ENCODE data around the gene THBD. TPM values are rescaled to one million over a fixed set of nuclear protein-coding genes. Genes with fewer than 3 reads are reported as not detected.

The THBD gene
- total and polyA plus RNA-seq, 9 of the 15 experiments (the other 6 are each of a cell fraction or from before 2014, with no cell fraction given), result 0.07 to 0.49 (median 0.33) TPM

DNA sequence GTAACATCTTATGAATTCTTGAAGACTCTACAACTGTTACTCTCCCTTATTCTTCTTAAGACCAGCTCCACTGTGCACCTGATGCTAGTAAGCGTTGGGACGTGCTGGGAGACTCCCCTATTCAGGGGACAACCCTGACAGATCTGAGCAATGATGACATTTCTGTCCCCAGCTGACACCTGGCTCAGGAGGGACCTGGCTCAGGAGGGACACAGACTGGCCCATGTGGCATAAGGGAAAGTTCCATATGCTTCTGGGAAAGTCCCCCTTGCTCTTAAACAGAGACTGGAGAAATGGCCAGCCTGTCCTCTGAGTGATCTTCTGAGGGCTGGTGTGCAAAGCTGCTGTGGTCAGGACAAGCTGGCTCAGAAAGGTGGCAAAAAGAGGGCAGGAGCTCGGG is 46.6 kb upstream of the THBD start:
- Histone ChIP-seq H3K9me3 (replicated peaks; ENCODE audit: control insufficient read depth, insufficient read depth, low read depth, low read length) (no peaks in the 10 kb centered on the region), H2AFZ (ENCODE audit: low read depth, low read length) (no peak overlapping the region), H3K27ac (ENCODE audit: extremely low read depth, low read depth, low read length) (no peak overlapping the region), H3K4me1 (replicated peaks in 1 of 2; ENCODE audit: control insufficient read depth in 2 of 2, insufficient read depth in 2 of 2, low read length in 2 of 2) (peaks cover 17 to 21% of the 10 kb centered on the region in 2 experiments), H3K9me1 (ENCODE audit: control insufficient read depth, insufficient read depth, low read length) (no peaks in the 10 kb centered on the region), H3K4me2 (ENCODE audit: insufficient read depth, low read length) (no peak overlapping the region), H3K9ac (ENCODE audit: insufficient read depth in 1 of 2, low read depth in 2 of 2, low read length in 2 of 2) (no peak overlapping the region), H3K79me2 (ENCODE audit: control insufficient read depth, insufficient read depth, low read length) (no peaks in the 10 kb centered on the region), H4K20me1 (replicated peaks; ENCODE audit: control insufficient read depth, insufficient read depth, low read length) (no peaks in the 10 kb centered on the region), H3K36me3 (ENCODE audit: control insufficient read depth, insufficient read depth, low read length) (no peaks in the 10 kb centered on the region), H3K4me3 (no peak overlapping the region), H3K27me3 (ENCODE audit: control insufficient read depth in 2 of 2, insufficient read depth in 2 of 2, low read length in 2 of 2) (no peaks in the 10 kb centered on the region)
- ATAC-seq (no peak), FAIRE-seq (no peak), DNase-seq (ENCODE audit: extremely low read depth in 1 of 4, low spot score in 3 of 4) (no peak)
- POLR2A ChIA-PET, result interaction anchor here (0.9 to 2.1 kb wide), 3 partner anchors 11 to 37 kb away, joined by 5 to 8 read pairs (median 5); no protein-coding TSS in a partner anchor
- in situ Hi-C loops (cut with MboI), result no loop called here
- BruUV-seq (replicated peaks), result no TSS peak
- WGBS (ENCODE audit: insufficient coverage, low coverage, missing lambda C conversion rate), result 48% methylated on average over 3 of the region's 3 CpGs
- CTCF ChIA-PET (ENCODE audit: low intra/inter-chr PET ratio), result no interaction called here
- intact Hi-C loops (cut with micrococcal nuclease), result no loop called here
- TF ChIP-seq ZNF586 (CRISPR knock-in tag; conservative IDR thresholded peaks at IDR 0.05) (no peak), KLF16 (IDR thresholded peaks at IDR 0.05) (no peak), SP1 (CRISPR knock-in tag; IDR thresholded peaks at IDR 0.05) (no peak), COPS2 (conservative IDR thresholded peaks at IDR 0.05) (no peak), DNMT1 (IDR thresholded peaks at IDR 0.05) (no peak), NCOR1 (IDR thresholded peaks at IDR 0.05) (no peak), NR3C1 (CRISPR knock-in tag; IDR thresholded peaks at IDR 0.05) (no peak), MEIS2 (IDR thresholded peaks at IDR 0.05; ENCODE audit: partially characterized antibody) (no peak), MCM7 (IDR thresholded peaks at IDR 0.05) (no peak), SREBF2 (CRISPR knock-in tag; IDR thresholded peaks at IDR 0.05) (no peak), KLF13 (tag; IDR thresholded peaks at IDR 0.05; ENCODE audit: borderline replicate concordance, low read depth) (no peak)
- TF ChIP-seq, protein P1, sequence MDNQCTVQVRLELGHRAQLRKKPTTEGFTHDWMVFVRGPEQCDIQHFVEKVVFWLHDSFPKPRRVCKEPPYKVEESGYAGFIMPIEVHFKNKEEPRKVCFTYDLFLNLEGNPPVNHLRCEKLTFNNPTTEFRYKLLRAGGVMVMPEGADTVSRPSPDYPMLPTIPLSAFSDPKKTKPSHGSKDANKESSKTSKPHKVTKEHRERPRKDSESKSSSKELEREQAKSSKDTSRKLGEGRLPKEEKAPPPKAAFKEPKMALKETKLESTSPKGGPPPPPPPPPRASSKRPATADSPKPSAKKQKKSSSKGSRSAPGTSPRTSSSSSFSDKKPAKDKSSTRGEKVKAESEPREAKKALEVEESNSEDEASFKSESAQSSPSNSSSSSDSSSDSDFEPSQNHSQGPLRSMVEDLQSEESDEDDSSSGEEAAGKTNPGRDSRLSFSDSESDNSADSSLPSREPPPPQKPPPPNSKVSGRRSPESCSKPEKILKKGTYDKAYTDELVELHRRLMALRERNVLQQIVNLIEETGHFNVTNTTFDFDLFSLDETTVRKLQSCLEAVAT (IDR thresholded peaks at IDR 0.05), result no peak
- TF ChIP-seq, protein P2, sequence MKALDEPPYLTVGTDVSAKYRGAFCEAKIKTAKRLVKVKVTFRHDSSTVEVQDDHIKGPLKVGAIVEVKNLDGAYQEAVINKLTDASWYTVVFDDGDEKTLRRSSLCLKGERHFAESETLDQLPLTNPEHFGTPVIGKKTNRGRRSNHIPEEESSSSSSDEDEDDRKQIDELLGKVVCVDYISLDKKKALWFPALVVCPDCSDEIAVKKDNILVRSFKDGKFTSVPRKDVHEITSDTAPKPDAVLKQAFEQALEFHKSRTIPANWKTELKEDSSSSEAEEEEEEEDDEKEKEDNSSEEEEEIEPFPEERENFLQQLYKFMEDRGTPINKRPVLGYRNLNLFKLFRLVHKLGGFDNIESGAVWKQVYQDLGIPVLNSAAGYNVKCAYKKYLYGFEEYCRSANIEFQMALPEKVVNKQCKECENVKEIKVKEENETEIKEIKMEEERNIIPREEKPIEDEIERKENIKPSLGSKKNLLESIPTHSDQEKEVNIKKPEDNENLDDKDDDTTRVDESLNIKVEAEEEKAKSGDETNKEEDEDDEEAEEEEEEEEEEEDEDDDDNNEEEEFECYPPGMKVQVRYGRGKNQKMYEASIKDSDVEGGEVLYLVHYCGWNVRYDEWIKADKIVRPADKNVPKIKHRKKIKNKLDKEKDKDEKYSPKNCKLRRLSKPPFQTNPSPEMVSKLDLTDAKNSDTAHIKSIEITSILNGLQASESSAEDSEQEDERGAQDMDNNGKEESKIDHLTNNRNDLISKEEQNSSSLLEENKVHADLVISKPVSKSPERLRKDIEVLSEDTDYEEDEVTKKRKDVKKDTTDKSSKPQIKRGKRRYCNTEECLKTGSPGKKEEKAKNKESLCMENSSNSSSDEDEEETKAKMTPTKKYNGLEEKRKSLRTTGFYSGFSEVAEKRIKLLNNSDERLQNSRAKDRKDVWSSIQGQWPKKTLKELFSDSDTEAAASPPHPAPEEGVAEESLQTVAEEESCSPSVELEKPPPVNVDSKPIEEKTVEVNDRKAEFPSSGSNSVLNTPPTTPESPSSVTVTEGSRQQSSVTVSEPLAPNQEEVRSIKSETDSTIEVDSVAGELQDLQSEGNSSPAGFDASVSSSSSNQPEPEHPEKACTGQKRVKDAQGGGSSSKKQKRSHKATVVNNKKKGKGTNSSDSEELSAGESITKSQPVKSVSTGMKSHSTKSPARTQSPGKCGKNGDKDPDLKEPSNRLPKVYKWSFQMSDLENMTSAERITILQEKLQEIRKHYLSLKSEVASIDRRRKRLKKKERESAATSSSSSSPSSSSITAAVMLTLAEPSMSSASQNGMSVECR (CRISPR knock-in tag; IDR thresholded peaks at IDR 0.05), result no peak
- TF ChIP-seq, protein P3, sequence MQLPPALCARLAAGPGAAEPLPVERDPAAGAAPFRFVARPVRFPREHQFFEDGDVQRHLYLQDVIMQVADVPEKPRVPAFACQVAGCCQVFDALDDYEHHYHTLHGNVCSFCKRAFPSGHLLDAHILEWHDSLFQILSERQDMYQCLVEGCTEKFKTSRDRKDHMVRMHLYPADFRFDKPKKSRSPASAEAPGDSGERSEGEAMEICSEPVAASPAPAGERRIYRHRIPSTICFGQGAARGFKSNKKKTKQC (CRISPR knock-in tag; IDR thresholded peaks at IDR 0.05), result no peak
- TF ChIP-seq, protein P4, sequence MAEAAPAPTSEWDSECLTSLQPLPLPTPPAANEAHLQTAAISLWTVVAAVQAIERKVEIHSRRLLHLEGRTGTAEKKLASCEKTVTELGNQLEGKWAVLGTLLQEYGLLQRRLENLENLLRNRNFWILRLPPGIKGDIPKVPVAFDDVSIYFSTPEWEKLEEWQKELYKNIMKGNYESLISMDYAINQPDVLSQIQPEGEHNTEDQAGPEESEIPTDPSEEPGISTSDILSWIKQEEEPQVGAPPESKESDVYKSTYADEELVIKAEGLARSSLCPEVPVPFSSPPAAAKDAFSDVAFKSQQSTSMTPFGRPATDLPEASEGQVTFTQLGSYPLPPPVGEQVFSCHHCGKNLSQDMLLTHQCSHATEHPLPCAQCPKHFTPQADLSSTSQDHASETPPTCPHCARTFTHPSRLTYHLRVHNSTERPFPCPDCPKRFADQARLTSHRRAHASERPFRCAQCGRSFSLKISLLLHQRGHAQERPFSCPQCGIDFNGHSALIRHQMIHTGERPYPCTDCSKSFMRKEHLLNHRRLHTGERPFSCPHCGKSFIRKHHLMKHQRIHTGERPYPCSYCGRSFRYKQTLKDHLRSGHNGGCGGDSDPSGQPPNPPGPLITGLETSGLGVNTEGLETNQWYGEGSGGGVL (CRISPR knock-in tag; IDR thresholded peaks at IDR 0.05), result no peak
- TF ChIP-seq, protein P5, sequence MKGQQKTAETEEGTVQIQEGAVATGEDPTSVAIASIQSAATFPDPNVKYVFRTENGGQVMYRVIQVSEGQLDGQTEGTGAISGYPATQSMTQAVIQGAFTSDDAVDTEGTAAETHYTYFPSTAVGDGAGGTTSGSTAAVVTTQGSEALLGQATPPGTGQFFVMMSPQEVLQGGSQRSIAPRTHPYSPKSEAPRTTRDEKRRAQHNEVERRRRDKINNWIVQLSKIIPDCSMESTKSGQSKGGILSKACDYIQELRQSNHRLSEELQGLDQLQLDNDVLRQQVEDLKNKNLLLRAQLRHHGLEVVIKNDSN (CRISPR knock-in tag; IDR thresholded peaks at IDR 0.05), result no peak
